HG03045 (cell line): Measurements from ENCODE around the gene PPIB.
"Not testable (repeated sequence)": the region's sequence is repeated elsewhere in the genome, so short reads cannot be mapped to it uniquely, and the experiment has no call there.

ENCODE experiments used
- ATAC-seq: cut with Tn5 transposase; IDR thresholded peaks from one replicate; pipeline ENCODE4 v1.9.1; 2021; ENCODE audit warnings: mild to moderate bottlenecking, moderate library complexity; ENCODE audit not compliant: unreplicated experiment

PPIB gene

DNA sequence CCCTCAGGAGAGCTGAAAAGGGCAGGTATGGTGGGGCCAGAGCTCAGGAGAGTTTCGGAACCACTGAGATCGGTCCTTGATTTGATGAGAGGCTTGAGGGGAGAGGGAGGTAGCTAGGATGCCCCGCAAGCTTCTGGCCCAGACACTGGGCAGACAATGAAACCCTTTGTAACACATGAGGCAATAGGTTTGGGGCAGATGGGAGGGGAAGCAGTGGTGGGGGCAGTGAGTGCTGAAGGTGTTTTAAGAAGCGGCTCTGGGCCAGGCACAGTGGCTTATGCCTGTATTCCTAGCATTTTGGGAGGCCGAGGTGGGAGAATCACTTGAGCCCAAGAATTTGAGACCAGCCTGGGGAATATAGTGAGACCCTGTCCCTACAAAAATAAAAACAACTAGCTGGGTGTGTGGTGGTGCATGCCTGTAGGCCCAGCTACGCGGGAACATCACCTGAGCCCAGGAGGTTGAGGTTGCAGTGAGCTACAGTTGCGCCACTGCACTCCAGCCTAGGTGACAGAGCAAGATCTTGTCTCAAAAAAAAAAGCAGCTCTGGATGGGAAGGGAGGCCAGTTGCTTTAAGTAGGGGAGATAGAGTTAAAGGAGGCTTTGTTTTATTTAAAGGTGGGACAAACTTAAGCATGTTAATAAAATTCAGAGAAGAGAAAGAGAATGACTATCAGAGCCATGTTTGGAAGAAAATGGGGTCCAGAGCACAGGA is 20.9 kb downstream of the PPIB start:
- no peak for ATAC-seq

DNA sequence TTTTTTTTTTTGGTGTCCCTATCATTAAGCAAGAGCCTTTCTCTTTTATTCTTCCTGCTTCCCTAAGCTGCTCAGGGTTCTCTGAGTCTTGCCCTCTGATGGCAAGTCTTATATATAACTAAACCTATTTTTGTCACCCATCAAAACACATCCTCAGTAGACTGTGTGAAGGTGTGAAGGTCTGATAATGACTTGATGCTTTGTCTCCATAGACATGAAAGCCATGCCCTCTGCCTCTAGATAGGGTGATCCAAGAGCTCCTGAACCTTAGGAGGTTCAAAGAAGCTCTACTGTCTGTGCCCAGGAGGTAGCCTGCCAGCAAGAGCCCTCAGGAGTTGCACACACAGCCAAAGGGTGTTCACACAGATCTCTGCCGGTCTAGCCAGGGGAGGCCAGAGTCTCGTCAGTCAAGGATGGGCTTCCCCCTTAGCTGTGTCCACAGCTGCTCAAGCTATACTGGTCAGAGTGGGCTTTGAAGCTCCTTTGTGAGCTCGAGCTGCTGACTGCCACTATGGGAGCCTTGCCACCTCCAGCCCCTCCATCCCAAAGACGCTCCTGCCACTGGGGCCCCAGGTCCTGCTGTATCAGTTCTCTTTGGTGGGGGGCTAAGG is 24.4 kb downstream of the PPIB start:
- ATAC-seq = no peak

DNA sequence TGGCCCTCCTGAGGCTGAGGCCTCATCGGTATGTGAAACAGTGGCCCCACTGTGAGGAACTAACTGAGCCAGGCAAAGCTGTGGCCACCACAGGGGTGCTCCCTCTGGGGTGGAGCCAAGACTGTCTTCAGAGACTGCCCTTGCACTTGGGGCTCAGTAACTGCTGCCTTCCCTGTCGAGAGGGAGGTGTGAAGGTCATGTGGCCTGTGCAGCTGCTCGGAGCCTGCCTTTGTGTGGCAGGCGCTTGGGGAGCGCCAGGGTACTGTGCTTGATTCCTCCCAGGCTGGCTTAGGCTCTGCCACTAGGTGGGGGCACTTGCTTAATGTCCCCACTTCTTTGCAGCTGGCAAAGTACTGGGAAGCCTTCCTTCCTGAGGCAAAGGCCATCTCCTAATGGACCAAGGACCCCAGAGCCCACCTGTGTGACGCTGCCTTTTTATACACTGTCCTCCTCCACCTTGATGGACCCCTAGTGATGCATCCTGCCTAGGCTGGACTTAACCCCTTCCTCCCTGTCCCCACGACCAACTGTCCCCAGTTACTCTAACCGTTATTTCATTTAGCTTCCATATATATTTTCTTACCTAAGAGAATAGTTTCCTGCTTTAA is 25.5 kb downstream of the PPIB start:
- no peak for ATAC-seq

DNA sequence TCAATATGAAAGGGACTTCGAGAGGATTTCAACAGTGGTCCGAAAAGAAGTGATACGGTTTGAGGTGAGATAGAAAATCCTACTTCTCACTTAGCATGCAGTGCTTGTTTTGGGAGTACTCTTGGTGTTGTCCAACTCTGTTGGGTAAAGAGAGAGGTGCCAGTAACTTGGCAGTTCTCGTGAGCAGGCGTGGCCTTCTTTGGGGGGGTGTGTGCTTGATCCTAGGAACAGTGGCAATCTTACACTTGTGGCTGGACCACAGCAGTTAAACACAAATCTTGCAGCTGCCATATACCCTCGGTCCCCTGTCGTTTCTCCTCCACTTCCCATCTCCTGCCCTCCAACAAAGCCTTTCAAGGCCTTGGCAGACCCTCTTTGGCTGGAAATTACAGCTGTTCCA is 26.5 kb downstream of the PPIB start:
- ATAC-seq = no peak

DNA sequence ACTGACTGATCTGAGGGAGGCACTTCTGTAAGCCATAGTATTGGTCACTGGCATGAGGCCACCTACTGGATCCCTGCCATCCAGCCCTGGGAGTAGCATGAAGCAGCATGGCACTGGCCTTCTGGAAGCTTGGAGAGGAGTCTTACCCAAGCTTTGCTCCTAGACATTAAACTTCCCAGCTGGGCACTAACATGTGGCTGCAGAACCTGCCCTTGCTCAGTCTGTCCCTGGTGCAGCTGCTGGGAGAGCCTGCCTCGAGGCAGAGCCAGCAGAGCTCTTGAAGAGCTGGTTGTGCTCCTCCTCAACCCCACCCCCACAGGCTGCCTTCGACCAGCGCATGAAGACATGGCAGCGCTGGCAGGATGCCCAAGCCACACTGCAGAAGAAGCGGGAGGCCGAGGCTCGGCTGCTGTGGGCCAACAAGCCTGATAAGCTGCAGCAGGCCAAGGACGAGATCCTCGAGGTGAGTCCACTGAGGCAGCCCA is 28.4 kb downstream of the PPIB start:
- ATAC-seq = no peak

DNA sequence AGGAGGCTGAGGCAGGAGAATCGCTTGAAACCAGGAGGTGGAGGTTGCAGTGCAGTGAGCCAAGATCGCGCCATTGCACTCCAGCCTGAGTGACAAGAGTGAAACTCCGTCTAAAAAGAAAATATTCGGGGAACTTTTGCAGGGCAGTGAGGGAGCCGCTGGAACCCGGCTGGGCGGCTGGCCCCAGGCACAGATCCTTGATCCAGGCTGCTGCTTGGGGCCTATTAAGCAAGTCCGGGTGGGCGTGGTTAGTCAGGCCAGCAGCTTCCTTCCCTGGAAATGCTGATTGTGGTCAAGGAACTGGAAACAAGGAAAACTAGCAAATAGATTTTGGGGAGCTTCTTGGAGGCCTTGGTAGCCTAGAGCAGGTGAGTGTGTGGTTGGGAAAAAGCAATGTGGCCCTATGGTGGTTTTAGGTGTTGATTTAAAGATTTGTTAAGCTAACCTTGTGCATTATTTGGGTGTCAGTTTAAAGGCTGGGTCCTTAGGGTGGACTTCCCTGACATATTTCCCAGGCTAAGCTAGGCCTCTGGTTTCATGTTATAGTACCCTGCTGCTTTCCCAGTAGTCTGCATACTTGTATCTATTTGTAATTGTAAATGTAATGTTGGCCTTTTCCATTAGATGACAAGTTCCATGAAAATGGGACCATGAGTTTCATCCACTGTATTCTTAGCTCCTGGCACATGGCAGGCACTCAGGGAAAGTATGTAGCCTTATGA is 29.0 kb downstream of the PPIB start:
- no peak for ATAC-seq

DNA sequence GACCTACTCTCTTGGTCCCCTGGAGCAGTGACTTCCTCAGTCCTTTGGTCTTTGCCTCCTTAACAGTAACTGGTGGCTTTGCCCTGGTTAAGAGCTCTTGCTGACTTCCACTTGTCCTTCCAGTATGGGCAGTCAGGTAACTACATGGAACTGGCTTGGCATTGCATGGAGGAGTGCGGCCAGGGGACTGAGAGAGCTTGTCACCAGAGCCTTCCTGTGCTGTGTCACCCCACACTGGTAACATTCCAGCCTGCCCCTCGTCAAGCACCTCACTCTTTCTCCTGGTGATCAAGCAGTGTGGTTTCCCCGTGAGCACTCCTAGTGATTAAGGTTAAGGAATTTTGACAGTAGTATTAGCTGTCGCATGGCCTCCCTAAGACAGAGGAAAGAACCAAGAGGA is 30.6 kb downstream of the PPIB start:
- no peak for ATAC-seq

DNA sequence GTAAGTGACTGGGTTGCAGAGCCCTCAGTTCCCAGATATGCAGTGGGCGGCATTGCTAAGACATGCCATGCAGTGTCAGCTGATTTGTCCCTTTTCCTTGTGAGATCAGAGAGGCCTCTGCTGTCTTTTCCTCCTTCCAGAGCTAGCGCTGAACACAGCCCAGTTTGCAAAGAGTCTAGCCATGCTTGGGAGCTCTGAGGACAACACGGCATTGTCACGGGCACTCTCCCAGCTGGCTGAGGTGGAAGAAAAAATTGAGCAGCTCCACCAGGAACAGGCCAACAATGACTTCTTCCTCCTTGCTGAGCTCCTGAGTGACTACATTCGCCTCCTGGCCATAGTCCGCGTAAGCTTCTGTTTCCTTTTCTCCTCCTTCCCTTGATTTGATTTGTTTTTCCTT is 31.3 kb downstream of the PPIB start:
- no peak for ATAC-seq

DNA sequence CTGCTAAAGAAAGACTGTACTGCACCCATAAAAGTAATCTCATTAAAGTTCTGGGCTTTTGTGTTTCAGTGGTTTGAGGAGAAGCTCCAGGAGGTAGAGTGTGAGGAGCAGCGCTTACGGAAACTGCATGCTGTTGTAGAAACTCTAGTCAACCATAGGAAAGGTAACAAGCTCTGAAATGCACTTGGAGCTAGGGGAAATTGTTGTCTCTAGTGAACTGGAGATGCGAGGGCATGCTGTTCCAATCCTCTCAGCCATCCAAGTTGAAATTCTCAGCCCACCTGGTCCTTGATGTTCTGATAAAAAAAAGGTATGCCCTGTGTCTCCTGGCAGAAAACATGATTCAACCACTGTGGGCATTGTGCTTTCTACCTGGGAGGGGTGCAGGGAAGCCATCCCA is 32.7 kb downstream of the PPIB start:
- ATAC-seq = no peak

DNA sequence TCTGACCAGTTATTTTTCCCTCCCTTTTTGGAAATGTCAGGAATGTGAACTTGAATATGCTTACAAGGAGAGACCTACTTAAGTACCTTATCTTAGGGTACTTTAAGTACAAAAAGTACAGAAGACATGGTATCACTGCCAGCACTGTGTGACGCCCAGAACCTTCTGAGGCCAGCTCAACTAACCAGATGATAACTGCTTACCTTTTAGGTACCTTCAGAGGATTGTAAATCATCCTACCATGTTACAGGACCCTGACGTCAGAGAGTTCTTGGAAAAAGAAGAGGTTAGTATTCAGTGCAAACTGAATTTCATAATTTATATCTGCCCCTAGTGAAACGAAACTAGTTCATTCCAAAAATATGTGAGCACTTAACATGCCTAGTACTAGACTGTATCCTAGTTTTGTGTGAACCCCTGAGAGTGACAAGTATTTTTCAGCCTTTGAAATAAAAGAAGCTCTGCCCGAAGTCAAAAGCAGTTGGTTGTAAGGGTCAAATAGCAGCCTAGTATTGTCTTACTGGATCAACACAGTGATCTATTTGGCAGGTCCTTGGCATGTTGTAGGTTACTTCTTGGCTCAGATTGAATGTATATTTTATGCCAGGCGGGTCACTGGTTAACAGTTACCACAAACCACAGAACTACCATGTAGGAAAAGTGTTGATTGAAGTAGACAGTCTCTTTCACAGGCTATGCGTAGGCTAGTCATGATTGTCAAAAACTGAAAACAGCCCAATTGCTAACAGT is 35.1 kb downstream of the PPIB start:
- no peak for ATAC-seq

DNA sequence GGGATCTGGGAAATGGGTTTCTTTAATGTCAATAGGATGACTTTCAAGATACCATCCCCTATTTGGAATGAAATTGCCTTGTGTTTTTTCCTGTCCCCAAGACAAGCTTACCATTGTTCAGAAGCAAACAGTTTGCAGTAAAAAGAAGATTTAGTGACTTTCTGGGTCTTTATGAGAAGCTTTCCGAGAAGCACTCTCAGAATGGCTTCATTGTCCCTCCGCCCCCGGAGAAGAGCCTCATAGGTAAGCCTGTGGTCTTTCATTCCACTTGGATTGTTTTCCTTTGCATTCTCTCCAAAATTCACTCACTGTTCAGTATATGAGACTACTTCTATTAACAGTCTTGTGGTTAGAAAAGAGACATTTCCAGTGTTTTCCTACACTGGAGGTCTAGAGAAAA is 36.8 kb downstream of the PPIB start:
- ATAC-seq = no peak

DNA sequence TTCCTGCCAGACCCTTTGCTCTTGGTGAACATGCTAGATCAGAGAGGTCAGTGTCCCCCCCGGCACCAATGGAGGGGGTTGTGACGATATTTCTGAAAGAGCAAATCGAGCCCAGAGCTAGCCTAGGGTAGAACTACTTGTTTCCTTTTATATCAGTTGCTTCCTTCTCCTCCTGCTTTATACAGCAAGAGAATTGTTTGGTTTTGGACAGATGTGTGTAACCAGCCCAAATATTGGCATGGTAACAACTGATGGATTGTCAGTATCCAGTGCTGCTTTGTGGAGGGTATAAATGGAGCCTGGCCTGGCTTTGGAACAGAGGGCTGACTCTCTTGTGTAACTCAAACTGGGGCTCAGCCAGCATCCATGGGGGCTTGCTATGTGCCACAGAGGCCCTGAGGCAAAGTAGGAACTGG is 39.9 kb downstream of the PPIB start:
- ATAC-seq = no peak

DNA sequence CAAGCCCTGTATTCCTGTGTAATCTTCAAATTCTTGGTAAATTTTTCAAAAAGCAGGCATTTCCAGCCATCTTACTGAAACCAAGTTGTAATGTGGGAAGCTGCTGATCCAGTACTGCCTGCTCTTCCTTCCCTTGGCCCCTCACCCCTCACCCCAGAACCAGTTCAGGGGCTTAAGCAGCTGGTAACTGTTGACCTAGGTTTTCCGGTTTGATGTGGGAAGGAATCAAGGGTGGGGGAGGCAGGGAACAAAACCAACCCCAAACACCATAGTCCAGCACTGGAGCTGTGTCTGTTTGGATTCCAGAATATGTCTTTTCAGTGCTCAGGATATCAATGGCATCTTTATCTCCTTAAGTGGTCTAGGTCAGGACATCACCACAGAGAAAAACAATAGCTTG is 40.4 kb downstream of the PPIB start:
- ATAC-seq = no peak

DNA sequence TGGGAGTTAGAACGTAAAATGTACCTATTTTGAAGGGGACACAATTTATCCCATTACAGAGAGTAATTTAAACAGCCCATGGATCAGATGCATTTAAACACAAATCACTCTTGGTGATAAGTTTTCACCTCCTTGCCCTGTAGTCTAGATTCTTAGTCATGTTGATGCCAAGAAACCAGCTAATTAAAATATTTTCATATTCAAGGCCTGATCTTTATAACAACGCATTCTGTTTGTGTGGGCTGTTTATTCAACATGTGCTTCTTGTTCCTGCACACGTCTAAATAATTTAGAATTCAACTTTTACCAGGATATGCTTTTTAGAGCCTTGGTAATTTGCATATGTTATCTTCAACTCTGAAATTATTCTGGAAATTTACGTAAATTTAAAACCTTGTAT is 41.2 kb downstream of the PPIB start:
- no peak for ATAC-seq

DNA sequence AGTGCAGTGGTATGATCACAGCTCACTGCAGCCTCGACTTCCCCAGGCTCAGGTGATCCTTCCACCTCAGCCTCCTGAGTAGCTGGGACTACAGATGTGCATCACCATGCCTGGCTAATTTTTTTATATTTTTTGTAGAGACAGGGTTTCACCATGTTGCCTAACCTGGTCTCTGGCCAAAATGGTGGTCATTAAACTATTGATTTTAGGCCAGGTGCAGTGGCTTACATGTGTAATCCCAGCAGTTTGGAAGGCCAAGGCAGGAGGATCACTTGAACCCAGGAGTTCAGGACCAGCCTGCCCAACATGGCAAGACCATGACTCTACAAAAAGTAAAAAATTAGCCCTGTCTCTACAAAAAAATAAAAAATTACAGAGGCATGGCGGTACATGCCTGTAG is 42.5 kb downstream of the PPIB start:
- not testable (repeated sequence) for ATAC-seq

DNA sequence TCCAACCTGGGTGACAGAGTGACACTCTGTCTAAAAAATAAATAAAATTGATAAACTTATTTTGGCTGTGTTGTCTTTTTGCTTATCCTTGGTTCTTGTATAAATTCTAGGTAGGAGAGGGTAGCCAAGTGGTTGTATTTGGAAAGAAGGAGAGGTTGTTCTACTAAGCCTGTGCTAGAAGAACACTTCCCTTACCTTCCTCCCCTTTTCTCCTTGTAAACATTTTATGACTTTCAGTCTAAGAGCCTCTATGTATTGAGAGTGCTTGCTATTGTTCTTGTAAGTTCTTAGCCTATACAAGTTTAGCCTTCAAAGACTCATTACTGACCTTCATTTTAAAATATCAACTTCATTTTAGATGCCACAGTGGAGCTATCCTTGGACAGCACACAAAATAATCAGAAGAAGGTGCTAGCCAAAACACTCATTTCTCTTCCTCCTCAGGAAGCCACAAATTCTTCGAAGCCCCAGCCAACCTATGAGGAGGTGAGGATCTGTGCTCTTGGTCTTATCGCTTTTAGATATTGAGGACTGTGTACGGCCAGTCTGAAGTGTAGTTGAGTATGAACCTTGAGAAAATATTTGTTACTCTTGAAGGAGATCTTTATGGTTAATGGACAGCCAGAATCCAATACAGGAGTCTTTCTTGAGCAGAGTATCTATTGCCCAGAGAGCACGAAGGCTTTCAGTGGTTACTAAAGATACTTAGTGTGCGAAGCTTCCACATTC is 44.9 kb downstream of the PPIB start:
- ATAC-seq = no peak

DNA sequence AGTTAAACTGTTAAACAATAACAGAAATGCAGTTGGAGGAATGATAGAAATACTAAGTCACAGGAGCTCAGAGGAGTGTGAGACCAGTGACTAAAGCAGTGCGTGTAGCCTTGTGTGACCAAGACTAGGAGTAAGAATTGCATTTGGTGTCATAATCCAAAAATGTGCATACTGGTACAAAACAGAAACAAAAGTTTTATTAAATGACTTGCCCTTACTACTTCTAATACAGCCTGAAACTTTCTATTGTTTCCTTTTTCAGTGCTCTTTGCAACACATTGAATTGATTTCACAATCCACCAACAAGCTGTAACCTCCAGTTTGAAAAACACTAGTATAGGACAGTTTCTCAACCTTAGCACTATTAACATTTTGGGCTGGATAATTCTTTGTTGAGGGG is 49.9 kb downstream of the PPIB start:
- peak; percentile 49 for ATAC-seq

DNA sequence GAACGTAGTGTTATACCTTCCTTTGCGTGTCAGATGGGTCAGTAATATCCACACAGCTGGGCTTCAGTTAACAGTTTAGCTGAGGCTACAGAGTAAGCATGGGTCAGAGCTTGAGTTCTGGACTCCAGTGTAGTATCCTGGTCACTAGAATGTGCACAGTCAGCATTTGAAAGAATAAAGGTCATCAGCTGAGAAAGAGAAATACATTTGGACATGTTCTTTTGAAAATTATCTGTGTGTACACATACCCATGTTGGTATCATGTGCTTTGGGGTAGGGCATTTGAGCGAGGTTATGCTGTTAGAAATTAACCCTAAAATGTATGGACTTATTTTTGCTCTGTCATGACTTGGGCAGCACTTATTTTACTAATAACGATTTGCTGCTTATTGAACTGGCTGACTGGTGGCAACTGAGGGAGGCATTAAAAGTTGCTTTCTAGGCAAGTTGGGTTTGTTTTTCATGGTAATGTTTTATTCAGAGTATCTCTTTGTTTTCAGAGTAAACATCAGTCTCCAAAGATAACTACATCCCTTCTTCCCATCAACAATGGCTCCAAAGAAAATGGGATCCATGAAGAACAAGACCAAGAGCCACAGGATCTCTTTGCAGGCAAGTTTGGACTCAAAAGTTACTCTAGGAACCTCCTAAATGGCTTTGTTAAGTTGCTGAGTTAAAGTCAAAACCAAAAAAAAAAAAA is 50.6 kb downstream of the PPIB start:
- no peak for ATAC-seq

DNA sequence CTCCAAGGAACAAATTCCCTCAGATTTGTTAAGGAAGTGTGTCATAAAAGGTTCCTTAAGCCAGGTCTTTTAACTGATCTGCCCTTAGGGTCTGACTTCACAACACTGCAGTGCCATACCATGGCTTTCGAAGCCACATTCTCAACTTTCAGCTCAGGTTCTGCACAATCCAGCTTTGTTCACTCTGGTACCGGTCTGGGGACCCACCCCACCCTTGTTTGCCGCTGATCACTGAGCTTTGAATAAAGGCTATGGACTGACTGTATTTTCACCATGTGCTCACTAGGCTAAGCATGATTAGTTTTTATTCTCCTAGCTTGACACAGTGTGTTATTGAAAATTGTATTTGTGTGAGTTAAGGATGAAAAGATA is 51.2 kb downstream of the PPIB start:
- no peak for ATAC-seq
